ENCODE results near the gene DUSP8.

DUSP8 gene

DNA sequence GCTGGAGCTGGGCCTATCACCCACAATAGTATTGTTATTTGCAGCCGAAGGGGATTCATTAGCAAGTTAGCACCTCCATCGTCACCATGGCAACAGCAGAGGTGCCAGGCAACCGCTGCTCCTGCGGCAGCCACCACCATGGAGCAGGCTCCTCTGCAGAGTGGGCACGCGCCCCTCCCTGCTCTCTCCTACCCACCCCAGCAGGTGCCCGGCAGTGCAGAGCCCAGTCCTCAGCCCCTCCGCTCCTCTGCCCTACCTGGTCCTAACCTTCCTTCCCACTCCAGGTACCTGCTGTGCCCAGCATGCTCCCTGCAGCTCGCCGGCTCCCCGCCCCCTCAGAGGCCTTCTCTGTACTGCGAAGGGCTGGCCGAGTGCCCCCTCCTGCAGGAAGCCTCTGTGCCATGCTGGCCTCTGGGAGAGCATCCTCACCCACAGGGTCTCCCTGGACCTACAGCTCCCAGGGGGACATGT, 3.6 kb downstream of the DUSP8 start:
- intact Hi-C loops (cut with DNase I) = no loop called here
- DNase-seq = peak in 38 of 42 donors; percentile 50 to 93 (median 76)

- intact Hi-C loops (cut with DNase I) = no loop called here
- no peak for DNase-seq
Observed at GRCh38 chr11:1567721-1568100, 4.4 kb downstream of the DUSP8 start.

- no peak for DNase-seq
- intact Hi-C loops (cut with DNase I) = no loop called here
Observed at GRCh38 chr11:1567052-1567720, 4.9 kb downstream of the DUSP8 start.

DNA sequence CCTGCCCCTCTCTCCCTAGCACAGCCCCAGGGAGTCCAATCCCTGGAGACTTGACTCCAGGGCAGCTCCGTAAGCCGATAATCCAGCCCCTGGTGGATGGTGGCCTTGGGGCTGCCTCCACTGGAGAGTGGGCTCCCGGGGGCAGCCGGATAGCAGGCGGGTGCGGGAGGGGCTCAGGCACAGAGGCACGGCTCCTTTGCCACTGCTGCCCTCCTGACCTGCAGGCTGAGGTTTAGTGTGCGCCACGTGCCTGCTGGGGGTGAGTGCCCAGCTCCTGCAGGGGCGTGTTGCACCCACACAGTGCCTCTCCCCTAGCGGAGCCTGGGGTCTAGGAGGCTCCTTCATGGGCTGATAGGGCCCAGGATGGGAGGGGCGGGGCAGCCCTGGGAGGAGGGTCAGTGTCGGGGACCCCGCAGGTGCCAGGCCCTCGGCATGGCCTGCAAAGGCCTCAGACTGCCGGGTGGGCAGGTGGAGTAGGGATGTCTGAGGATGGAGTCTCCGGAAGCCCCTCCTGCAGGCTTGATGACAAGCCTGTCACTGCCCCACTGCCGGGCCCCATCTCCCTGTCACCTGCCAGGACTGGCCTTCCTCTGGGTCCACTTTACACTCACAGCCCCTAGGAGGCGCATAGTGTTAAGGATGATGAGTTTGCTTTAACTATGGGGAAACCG, 5.6 kb downstream of the DUSP8 start:
- no peak for DNase-seq
- intact Hi-C loops (cut with DNase I) = no loop called here

DNA sequence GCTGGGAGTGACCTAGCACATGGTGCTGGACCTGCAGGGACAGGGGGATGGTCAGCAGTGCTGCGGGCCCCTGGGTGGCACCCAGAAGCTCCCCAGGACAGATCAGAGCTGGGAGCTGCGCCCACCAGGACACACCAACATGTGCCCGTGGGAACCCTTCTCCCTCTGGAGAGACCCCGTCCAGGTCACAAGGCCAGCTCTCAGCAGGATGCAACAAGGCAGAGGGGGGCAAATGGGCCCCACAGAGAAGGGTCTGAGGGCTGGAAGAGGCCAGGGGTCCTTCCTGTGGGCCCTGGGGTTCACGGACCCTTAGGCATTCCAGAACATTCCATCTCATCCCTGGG, 6.2 kb downstream of the DUSP8 start:
- intact Hi-C loops (cut with DNase I) = no loop called here

GRCh38 chr11:1565173-1565903, 6.7 kb downstream of the DUSP8 start:
- intact Hi-C loops (cut with DNase I) = no loop called here
- DNase-seq = peak in 3 of 42 donors; percentile 14 to 44 (median 21)

More for the DNA sequence above, 6.2 kb downstream of the DUSP8 start:
- no peak for DNase-seq

DNA sequence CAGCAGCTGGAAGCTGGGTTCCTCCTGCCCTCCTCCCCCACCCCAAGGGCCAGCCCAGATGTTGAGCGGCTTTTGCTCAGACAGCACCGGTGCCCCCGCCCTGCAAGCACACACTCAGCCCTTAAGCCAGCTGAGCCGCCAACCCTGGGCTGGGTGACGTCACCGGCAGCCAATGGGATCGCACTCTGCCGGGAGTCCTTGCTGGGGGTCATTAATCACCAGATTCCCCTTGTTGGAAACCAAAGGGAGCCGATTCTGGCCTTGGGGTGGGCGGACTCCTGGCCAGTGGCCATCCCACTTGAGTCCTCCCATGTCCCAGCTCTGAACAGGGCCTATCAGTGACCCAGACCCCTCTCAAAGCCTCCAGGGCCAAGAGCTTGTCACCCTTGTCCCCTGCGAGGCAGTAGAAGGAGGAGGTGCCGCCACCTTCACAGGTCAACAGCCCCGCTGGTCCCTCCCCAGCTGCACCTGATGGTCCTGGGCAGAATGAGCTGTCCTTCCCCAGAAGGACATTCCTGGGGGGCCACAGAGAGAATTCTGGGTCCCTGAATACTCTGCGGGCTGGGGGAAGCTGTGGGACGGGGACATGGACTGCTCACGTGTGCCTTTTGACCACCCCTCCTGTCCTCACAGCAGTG, 7.4 kb downstream of the DUSP8 start:
- intact Hi-C loops (cut with DNase I) = no loop called here
- DNase-seq = peak; percentile 59 to 92 (median 82)

GRCh38 chr11:1563697-1564534, 8.2 kb downstream of the DUSP8 start:
- intact Hi-C loops (cut with DNase I) = no loop called here
- peak in 1 of 42 donors; percentile 14 for DNase-seq

DNA sequence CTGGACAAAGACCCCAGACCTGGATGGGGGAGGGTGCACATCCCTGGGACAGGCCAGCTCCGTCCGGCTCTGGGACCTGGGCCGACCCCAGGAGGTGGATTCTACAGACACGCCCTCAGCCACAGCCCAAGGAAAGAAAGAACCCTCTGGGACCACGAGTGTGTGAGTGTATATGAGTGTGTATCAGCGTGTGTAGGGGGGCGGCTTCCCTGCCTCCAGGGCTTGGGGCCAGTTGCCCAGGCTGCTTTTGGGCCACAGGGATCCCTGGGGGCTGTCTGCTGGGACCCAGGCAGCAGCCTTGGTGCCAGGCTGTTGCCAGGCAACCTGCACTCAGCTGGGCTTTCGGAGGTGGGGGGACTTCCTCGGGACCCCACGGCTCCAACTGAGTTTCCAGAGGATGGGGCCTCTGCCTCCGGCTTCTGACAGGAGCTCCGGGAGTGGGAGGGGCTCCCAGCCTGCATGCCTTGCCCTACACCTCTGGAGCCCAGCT, 8.9 kb downstream of the DUSP8 start:
- DNase-seq = peak in 1 of 42 donors; percentile 15

GRCh38 chr11:1562469-1563148, 9.5 kb downstream of the DUSP8 start:
- DNase-seq = no peak
- intact Hi-C loops (cut with DNase I) = no loop called here

More for the DNA sequence above, 8.9 kb downstream of the DUSP8 start:
- intact Hi-C loops (cut with DNase I) = no loop called here

DNA sequence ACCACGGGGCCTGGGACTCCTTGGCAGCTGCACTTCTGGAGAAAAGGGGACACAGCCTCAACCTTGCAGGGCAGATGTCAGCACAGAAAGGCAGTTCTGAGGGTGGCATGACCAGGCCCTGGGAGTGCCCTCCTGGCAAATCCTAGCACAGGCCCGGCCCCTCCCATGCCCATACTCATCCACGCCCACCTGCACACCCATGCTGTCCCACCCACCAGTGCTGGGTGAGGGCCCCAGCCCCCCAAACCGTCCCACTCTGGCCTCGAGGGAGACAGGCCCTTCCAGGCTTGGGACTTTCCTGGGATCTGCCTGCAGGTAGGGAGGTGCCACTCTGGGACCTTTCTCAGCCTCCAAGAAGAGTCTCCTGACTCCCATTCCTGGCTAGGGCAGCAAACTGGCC, 10.1 kb downstream of the DUSP8 start:
- no peak for DNase-seq
- intact Hi-C loops (cut with DNase I) = no loop called here

GRCh38 chr11:1561266-1561665, 10.8 kb downstream of the DUSP8 start:
- intact Hi-C loops (cut with DNase I) = no loop called here

DNA sequence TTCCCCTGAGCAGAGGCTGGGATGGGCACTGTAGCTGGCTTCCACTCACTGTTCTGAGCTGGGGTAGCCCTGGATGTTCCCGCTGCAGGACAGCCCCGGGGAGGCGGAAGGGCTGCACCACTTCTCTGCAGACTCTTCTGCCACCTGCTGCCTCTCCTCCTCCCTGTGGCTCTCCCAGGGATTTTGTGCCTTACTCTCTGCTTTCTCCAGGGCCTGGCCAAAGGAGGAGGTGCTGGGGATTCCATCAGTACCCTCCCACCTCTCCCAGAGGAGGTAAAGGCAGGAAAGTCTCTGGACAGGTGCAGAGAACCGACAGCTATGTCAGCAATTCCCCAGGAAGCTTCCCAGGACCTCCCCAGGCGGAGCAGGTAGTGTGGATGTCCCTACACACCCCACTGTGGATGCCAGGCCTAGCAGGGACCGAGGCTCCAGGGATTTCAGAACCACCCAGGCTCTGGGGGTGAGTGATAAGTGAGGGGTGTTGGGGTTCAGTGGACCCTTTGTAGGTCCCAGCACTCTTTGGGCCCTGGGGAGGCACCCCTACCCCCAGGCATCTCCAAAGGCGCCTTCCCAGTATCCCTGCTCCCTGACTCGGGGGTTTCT, 11.3 kb downstream of the DUSP8 start:
- DNase-seq = peak in 5 of 42 donors; percentile 2 to 46 (median 17)
- intact Hi-C loops (cut with DNase I) = no loop called here

More at GRCh38 chr11:1561266-1561665, 10.8 kb downstream of the DUSP8 start:
- peak in 1 of 42 donors; percentile 16 for DNase-seq

DNA sequence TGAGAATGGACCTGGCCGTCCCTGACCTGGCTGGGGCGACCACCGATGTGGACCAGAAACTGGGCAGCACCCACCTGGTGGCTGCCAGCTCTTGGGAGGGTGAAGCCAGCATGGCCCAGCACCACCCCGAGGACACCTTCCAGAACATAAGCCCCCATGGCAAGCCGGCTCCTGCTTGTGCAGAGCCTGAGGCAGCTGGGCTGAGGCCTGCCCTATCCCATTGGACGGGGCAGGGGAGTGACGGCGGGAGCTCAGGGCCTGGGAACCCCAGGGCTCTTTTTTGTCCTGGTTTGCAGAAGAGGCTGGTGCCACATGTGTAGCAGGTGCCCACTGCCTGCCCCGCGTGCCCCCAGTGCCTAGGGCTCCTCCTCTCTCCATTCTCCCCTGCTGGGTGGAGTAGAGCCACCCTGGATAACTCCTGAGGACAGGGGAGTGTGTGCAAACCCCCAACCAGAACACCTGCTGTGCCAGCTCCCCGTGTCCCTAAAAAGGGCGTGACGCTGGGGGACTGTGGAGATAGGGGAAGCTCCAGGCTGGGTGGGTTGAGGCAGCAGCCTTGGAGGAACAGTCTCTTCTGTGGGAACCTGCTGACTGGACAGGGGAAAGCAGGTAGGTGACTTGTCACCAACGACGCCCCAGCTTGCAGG, 11.9 kb downstream of the DUSP8 start:
- no peak for DNase-seq
- intact Hi-C loops (cut with DNase I) = no loop called here

- peak; percentile 83 to 98 (median 95) for DNase-seq
- intact Hi-C loops (cut with DNase I) = no loop called here
Observed at GRCh38 chr11:1559111-1559951, 12.7 kb downstream of the DUSP8 start.

- peak in 1 of 42 donors; percentile 43 for DNase-seq
- intact Hi-C loops (cut with DNase I) = no loop called here
Observed at GRCh38 chr11:1558775-1559110, 13.3 kb downstream of the DUSP8 start.

Measured in head of caudate nucleus (tissue), 42 donors.